Transverse colon (tissue), 4 donors: ENCODE results near the gene TMEM229B. TPM values are rescaled to one million over a fixed set of nuclear protein-coding genes. Genes with fewer than 3 reads are reported as not detected.
A peak's percentile ranks its signal among the peaks of the same experiment; 100 is the strongest.

ENCODE experiments used
- DNase-seq: peaks from one replicate; pipeline ENCODE4 v3.0.0-alpha.2; 2019
- H3K27ac ChIP-seq, 4 donors: fragments of 200-600 bp; sonication (generic); 2 replicates each; pipeline ENCODE4 v1.5.1; 2016 to 2018; ENCODE audit warnings: inconsistent platforms in 4 of 4
- H3K27me3 ChIP-seq: fragments of 200-600 bp; sonication (generic); 2 replicates; pipeline ENCODE4 v1.5.1; 2017; ENCODE audit warnings: inconsistent platforms
- H3K36me3 ChIP-seq, 4 donors: fragments of 200-600 bp; sonication (generic); 2 replicates each; pipeline ENCODE4 v1.5.1; 2017 to 2019; ENCODE audit warnings: inconsistent platforms in 4 of 4
- H3K4me1 ChIP-seq, 4 donors: fragments of 200-600 bp; sonication (generic); 2 replicates each; pipeline ENCODE4 v1.5.1; 2017 to 2020; ENCODE audit warnings: inconsistent platforms in 4 of 4
- H3K4me3 ChIP-seq, 4 donors: fragments of 200-600 bp; sonication (generic); 1 replicate in 1 of 4; 2 replicates in 3 of 4; pipeline versions ENCODE4 v1.5.1 to v1.6.1; 2017 to 2019; ENCODE audit warnings: inconsistent platforms in 4 of 4
- H3K9me3 ChIP-seq, 2 donors: fragments of 200-600 bp; sonication (generic); 2 replicates each; pipeline ENCODE4 v1.5.1; 2017 to 2019; ENCODE audit warnings: inconsistent platforms in 2 of 2
- CTCF ChIP-seq, 5 experiments: fragments of 200-600 bp in 3 of 5; fragments of 450-650 bp in 2 of 5; sonication (generic) in 3 of 5; IDR thresholded peaks; 1 replicate in 2 of 5; 2 replicates in 3 of 5; pipeline ENCODE4 v1.5.1; 2016 to 2017; ENCODE audit warnings: antibody characterized with exemption in 5 of 5, inconsistent platforms in 3 of 5, mild to moderate bottlenecking in 2 of 5, moderate library complexity in 1 of 5
- EP300 ChIP-seq: sonication (generic); formaldehyde crosslinking; IDR thresholded peaks from one replicate; pipeline ENCODE4 v1.6.1; 2017; ENCODE audit warnings: antibody characterized with exemption, low read depth
- POLR2A ChIP-seq: fragments of 450-650 bp; IDR thresholded peaks from one replicate; pipeline ENCODE4 v1.6.1; 2016; ENCODE audit warnings: antibody characterized with exemption, mild to moderate bottlenecking, moderate library complexity
- POLR2AphosphoS5 ChIP-seq, 3 donors: sonication (generic); formaldehyde crosslinking; IDR thresholded peaks; one replicate each; pipeline ENCODE4 v1.6.1; 2016; ENCODE audit warnings: antibody characterized with exemption in 3 of 3
- WGBS, 2 donors: methylation state at CpG; one replicate each; pipeline ENCODE4 v1.1.5; 2018; ENCODE audit warnings: low coverage in 1 of 2; 5-methylcytosine and 5-hydroxymethylcytosine counted together
- in situ Hi-C, 4 donors: fragments of 200-750 bp; cut with MboI; loops; one replicate each; pipeline versions ENCODE4 v1.15.0 to v1.15.1; 2017; ENCODE audit warnings: low sequenced_read_pairs in 3 of 4, low pct_ligation_motif_present in 1 of 4, low pct_unique_long_range_greater_than_20kb in 1 of 4
- intact Hi-C: fragments of 100-400 bp; cut with DNase I; formaldehyde crosslinking; loops from one replicate; pipeline ENCODE4 v1.15.1; 2023; ENCODE audit warnings: low total_unique reads
- total RNA-seq, 4 donors: library from RNA; depleted of rRNA; stranded (reverse); fragments of >200 nt; gene quantifications; one replicate each; pipeline ENCODE4 v1.1.0, GENCODE V29; 2016

The TMEM229B gene
- total RNA-seq, 4 donors from 2014 or later: 3.7 to 13.5 (median 7.4) TPM

GRCh38 chr14:67438969-67439368 is 49.6 kb downstream of the TMEM229B start:
- no peaks in the 10 kb centered on the region for H3K9me3 ChIP-seq
- no peak overlapping the region for H3K4me3 ChIP-seq
- TF ChIP-seq EP300 (no peak), POLR2AphosphoS5 (IDR thresholded peaks at IDR 0.05) (no peak), CTCF (IDR thresholded peaks at IDR 0.05) (no peak), POLR2A (no peak)
- intact Hi-C loops (no loop called here), in situ Hi-C loops (loop anchor here in 2 of 4 donors (25.0 kb wide), 2 partner anchors 123 to 273 kb away; partner anchors contain the start of gene RDH12 (in 1 of the 2))
- no peak overlapping the region for H3K27ac ChIP-seq
- WGBS, 2 donors: 71% methylated on average over 1 of the region's 1 CpG; no CpG with 5 or more reads in 1 of the 2 donors
- DNase-seq: no peak
- peaks cover 0 to 23% (median 3%) of the 10 kb centered on the region in 4 donors for H3K4me1 ChIP-seq
- H3K36me3 ChIP-seq: no peaks in the 10 kb centered on the region
- H3K27me3 ChIP-seq: no peaks in the 10 kb centered on the region

GRCh38 chr14:67436006-67436866 is 52.3 kb downstream of the TMEM229B start:
- in situ Hi-C loops: loop anchor here in 2 of 4 donors (25.0 kb wide), 2 partner anchors 126 to 276 kb away; partner anchors contain the start of gene RDH12 (in 1 of the 2)
- WGBS, 2 donors: 85% methylated on average over 10 of the region's 10 CpGs; no CpG with 5 or more reads in 1 of the 2 donors
- no peak for DNase-seq

GRCh38 chr14:67435603-67436002 is 52.9 kb downstream of the TMEM229B start:
- Histone ChIP-seq H3K27me3 (no peaks in the 10 kb centered on the region), H3K4me3 (no peak overlapping the region), H3K36me3 (no peaks in the 10 kb centered on the region), H3K9me3 (no peaks in the 10 kb centered on the region), H3K4me1 (peaks cover 0 to 9% (median 3%) of the 10 kb centered on the region in 4 donors), H3K27ac (no peak overlapping the region)
- intact Hi-C loops: no loop called here
- WGBS, 2 donors: 83 to 91% methylated on average over 2 to 5 of the region's 5 CpGs
- in situ Hi-C loops: loop anchor here in 2 of 4 donors (25.0 kb wide), 2 partner anchors 127 to 277 kb away; partner anchors contain the start of gene RDH12 (in 1 of the 2)
- no peak for TF ChIP-seq CTCF (IDR thresholded peaks at IDR 0.05)
- no peak for TF ChIP-seq POLR2A
- TF ChIP-seq POLR2AphosphoS5 (IDR thresholded peaks at IDR 0.05): no peak
- TF ChIP-seq EP300: no peak
- DNase-seq: no peak

More at GRCh38 chr14:67436006-67436866, 52.3 kb downstream of the TMEM229B start:
- Histone ChIP-seq H3K27me3 (no peaks in the 10 kb centered on the region), H3K4me1 (peaks cover 0 to 12% (median 3%) of the 10 kb centered on the region in 4 donors), H3K9me3 (no peaks in the 10 kb centered on the region), H3K4me3 (no peak overlapping the region), H3K27ac (no peak overlapping the region), H3K36me3 (no peaks in the 10 kb centered on the region)
- no peak for TF ChIP-seq EP300
- TF ChIP-seq POLR2AphosphoS5 (IDR thresholded peaks at IDR 0.05): no peak
- no peak for TF ChIP-seq CTCF (IDR thresholded peaks at IDR 0.05)
- TF ChIP-seq POLR2A: no peak
- intact Hi-C loops: no loop called here

GRCh38 chr14:67432050-67432564 is 56.4 kb downstream of the TMEM229B start:
- Histone ChIP-seq H3K27ac (peak overlapping the region in 2 of 4 donors; percentile 38 to 55), H3K9me3 (no peaks in the 10 kb centered on the region), H3K27me3 (no peaks in the 10 kb centered on the region), H3K4me3 (no peak overlapping the region), H3K4me1 (peaks cover 5 to 15% (median 12%) of the 10 kb centered on the region in 4 donors), H3K36me3 (no peaks in the 10 kb centered on the region)
- WGBS, 2 donors: 63% methylated on average over 7 of the region's 7 CpGs; no CpG with 5 or more reads in 1 of the 2 donors
- no peak for DNase-seq
- intact Hi-C loops (no loop called here), in situ Hi-C loops (loop anchor here in 2 of 4 donors (25.0 kb wide), 2 partner anchors 130 to 280 kb away; partner anchors contain the start of gene RDH12 (in 1 of the 2))
- TF ChIP-seq POLR2A (no peak), CTCF (IDR thresholded peaks at IDR 0.05) (no peak), EP300 (no peak), POLR2AphosphoS5 (IDR thresholded peaks at IDR 0.05) (peak in 1 of 3 donors; percentile 57)
